ACC112 (cell line): ENCODE measurements around the gene MYLK2.
"Not testable (repeated sequence)": the region's sequence is repeated elsewhere in the genome, so short reads cannot be mapped to it uniquely, and the experiment has no call there.

Source experiments
- H2AFZ ChIP-seq: fragments of 200-600 bp; sonication (generic); one replicate; pipeline ENCODE4 v1.6.0; 2017; ENCODE audit warnings: antibody characterized with exemption, low read length; ENCODE audit not compliant: unreplicated experiment
- H3K27ac ChIP-seq: fragments of 200-600 bp; sonication (generic); 2 replicates; pipeline ENCODE4 v1.5.1; 2014; ENCODE audit warnings: low read depth, mild to moderate bottlenecking, antibody characterized with exemption, low read length, moderate library complexity
- H3K27me3 ChIP-seq: fragments of 200-600 bp; sonication (generic); 2 replicates; pipeline ENCODE4 v1.6.1; 2014; ENCODE audit warnings: mild to moderate bottlenecking, antibody characterized with exemption, low read length, moderate library complexity, mixed read lengths; ENCODE audit not compliant: insufficient read depth
- H3K36me3 ChIP-seq: fragments of 200-600 bp; sonication (generic); 2 replicates; pipeline ENCODE4 v1.6.1; 2016; ENCODE audit warnings: mild to moderate bottlenecking, antibody characterized with exemption, low read length, moderate library complexity, mixed read lengths; ENCODE audit not compliant: insufficient read depth
- H3K4me1 ChIP-seq: fragments of 200-600 bp; sonication (generic); one replicate; pipeline ENCODE4 v1.6.1; 2016; ENCODE audit warnings: low read length, mixed read lengths; ENCODE audit not compliant: insufficient read depth, unreplicated experiment, control insufficient read depth
- H3K4me3 ChIP-seq: fragments of 200-600 bp; sonication (generic); 2 replicates; pipeline ENCODE4 v1.5.1; 2014; ENCODE audit warnings: mild to moderate bottlenecking, low read depth, low read length
- H3K79me2 ChIP-seq: fragments of 200-600 bp; sonication (generic); one replicate; pipeline ENCODE4 v1.6.0; 2016; ENCODE audit warnings: low read length; ENCODE audit not compliant: control insufficient read depth, unreplicated experiment, insufficient read depth

Gene MYLK2

DNA sequence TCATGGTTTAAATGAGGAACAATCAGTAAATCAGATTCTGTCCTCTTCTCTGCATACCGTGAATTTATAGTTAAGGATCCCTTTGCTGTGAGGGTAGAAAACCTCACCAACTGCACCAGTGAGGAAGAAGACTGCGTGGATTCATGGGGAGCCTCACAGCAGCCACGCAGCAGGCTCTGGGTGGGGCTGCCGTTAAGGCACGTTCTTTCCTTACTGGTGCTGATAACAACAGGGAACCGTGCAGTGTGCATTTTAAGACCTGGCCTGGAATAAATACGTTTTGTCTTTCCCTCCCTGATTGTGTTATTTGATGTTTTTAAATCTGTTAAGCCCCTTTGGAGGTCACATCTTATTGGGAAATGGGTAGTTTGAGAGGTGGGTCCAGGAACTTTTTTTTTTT is 17.6 kb upstream of the MYLK2 start:
- Histone ChIP-seq H3K36me3 (peaks cover 27% of the 10 kb centered on the region), H3K27me3 (no peaks in the 10 kb centered on the region), H3K27ac (no peak overlapping the region), H3K4me3 (no peak overlapping the region), H3K4me1 (no peaks in the 10 kb centered on the region), H2AFZ (no peak overlapping the region), H3K79me2 (no peaks in the 10 kb centered on the region)

DNA sequence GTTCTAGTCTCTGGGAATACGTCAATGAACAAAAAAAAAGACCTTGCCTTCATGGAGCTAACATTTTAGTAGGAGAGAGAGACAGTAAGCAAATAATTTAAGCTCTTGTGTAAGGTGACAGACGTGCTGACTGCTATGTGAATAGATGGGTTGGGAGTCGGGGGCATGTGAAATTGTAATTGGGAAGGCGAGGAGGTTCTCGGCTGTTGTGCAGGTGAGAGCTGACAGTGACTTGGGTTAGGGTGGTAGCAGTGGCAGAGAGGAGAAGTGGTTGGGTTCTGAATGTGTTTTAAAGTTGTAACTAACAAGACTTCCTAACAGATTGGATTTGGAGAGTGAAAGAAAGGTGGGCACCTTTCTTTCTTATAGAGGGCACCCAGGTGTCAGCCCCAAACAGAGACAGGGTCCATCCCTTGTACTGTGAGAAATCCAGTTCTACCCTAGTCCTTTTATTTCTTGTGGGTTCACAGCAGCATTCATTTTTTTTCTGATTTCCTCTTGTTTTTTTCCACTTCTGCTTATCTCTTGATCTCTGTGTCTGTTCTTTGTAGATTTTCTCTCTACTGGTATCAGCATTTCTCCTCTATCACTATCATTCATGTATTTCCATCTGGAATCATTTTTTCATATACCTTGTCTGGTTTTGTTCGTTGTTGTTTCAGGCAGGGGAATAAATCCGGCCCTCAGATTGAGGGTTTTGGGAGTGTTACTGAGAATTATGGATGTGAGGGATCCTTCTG is 15.4 kb upstream of the MYLK2 start:
- Histone ChIP-seq H3K36me3 (peaks cover 18% of the 10 kb centered on the region; the same call in 1 of the 2 replicates), H3K27me3 (no peaks in the 10 kb centered on the region), H3K4me1 (no peaks in the 10 kb centered on the region), H3K27ac (no peak overlapping the region), H3K4me3 (no peak overlapping the region), H3K79me2 (no peaks in the 10 kb centered on the region), H2AFZ (no peak overlapping the region)

DNA sequence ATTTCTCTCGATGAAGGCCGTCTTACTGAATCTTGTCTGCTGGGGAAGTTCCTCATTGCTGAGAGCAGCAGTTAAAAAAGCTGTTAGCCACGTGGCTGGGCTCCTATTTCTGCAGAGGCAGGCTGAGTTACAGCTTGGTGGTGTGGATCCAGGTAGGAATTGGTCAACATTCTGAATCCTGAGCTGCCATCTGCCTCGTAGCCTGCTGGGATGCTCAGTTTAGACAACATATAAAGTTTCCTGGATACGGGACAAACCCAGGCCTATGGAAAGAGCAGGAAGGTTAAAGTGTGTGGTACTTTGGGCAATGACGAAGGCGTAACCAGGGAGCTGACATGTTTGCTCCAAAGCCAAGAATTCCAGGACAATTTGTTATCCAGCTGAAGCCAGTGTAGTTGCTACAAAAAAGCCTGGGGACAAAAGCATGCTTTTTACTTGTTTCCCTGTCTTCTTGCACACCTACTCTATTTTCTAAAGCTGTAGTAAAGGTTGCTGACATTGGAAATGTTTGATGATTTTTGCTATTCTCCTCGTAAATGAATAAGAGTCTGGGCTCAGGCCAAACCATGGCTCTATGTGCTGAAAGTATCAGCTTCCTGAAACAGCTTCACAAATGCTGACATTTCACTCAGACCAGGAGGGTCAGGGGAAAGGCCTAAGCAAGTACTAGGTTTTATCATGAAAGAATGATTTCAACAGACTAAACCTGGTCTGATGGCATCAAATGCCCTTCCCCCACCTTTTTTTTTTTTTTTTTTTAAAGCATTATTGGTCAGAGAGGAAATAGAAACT is 12.4 kb upstream of the MYLK2 start:
- Histone ChIP-seq H3K4me3 (no peak overlapping the region), H3K36me3 (peaks cover 3% of the 10 kb centered on the region; the same call in 1 of the 2 replicates), H3K27me3 (no peaks in the 10 kb centered on the region), H3K4me1 (peaks cover 20% of the 10 kb centered on the region), H3K27ac (no peak overlapping the region), H2AFZ (no peak overlapping the region), H3K79me2 (no peaks in the 10 kb centered on the region)

DNA sequence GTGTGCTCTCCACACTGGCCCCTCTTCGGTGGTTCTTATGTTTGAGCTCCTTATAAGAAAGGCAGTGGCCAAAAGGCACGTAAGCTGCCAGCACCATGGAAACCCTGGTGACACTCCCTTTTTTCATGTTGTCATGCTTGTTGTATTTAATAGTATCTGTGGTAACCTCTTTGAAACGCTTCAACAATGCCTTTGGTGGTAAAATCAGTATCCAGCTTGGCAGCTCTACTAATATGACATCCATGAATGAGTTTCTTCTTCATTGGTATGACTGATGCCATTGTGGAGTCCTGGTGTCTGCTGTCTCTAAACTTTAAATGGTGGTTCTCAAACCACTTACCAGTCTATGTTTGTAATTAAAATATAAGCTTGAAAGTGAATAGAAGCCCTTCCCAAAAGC is 10.7 kb upstream of the MYLK2 start:
- no peak overlapping the region for H2AFZ ChIP-seq
- H3K27ac ChIP-seq: no peak overlapping the region
- no peaks in the 10 kb centered on the region for H3K79me2 ChIP-seq
- no peaks in the 10 kb centered on the region for H3K27me3 ChIP-seq
- no peak overlapping the region for H3K4me3 ChIP-seq
- peaks cover 3% of the 10 kb centered on the region; the same call in 1 of the 2 replicates for H3K36me3 ChIP-seq
- H3K4me1 ChIP-seq: peaks cover 31% of the 10 kb centered on the region

DNA sequence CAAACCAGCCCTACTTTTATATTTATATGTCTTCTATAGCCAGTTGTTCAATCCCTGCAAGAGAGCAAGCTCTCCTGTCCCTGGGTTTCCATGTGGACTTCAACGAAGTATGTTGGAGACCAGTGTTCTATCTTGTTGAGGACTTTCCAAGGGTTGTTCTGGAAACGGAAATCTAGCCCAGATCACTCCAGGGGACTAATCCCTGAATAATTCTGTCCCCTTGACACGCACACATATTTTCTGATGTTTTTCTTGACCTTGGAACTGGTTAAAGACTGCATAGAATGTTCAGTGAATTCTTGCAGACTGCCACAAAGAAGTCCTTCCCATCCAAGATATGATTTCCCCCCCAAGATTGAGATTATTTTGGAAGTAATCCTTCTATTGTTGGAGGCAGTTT is 9.5 kb upstream of the MYLK2 start:
- no peak overlapping the region for H2AFZ ChIP-seq
- peaks cover 31% of the 10 kb centered on the region for H3K4me1 ChIP-seq
- H3K27me3 ChIP-seq: no peaks in the 10 kb centered on the region
- H3K27ac ChIP-seq: peak overlapping the region; percentile 35
- H3K79me2 ChIP-seq: no peaks in the 10 kb centered on the region
- H3K4me3 ChIP-seq: no peak overlapping the region
- H3K36me3 ChIP-seq: peaks cover 3% of the 10 kb centered on the region; the same call in 1 of the 2 replicates

DNA sequence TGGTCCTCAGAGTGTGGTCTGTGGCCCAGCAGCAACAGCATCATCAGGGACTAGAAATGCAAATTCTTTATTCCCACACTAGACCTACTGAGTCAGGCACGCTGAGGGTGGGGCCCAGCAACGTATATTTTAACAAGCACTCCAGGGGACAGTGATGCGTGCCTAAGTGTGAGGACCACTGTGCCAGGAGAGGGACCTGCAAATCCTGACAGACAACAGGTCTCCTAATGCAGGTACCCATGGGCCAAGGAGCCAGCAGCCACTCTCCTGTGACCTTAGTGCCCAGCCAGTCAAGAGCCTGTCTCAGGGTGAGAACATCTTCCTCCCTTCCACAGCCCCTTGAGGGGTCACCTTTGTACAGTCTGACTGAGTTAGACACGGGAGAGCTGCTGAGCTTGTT is 8.0 kb upstream of the MYLK2 start:
- Histone ChIP-seq H3K4me1 (peaks cover 40% of the 10 kb centered on the region), H3K27ac (no peak overlapping the region), H3K36me3 (peaks cover 3% of the 10 kb centered on the region; the same call in 1 of the 2 replicates)

DNA sequence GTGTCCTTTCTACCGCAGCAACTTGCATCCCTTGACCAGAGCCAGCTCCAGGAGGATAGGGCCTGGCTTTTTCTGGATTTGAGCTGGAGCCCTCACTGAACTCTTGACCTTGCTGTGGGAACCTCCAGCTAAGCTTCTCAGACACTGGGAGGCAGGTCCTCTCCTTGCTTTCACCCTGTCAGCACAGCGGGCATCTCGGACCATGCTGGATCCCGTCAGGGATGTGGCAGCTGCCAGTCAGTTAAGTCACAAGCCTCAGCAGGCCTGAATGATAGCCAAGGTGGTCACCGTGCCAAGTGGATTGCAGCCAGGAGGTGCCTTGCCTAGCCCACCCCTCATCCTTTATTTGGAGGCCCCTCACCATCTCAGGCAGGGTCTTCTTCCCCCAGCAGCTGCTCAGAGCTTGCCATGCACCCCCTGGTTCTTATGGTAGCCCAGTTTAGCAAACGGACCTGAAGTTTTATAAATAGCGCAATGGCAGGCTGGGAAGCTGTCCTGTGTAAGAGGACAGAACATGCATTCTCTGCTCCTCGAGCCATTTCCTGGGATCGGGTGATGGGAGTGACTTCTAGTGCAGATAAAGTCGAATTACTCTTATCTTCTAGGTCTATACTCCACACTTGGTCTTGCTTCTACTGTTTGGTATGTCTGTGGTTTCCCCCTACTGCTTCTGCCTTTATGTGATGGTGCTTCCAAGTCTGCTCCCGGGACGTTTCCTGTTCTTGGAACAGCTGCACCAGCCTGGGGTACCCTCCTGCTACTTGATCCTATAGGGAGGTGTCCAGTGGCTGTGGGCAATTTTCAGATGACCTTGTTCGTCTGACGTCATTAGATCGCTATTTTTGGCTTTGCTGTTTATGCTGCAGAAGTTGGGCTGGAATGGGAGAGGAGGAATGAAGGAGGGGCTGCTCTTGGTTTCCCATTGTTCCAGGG is 7.1 kb upstream of the MYLK2 start:
- H3K27me3 ChIP-seq: no peaks in the 10 kb centered on the region
- no peak overlapping the region for H2AFZ ChIP-seq
- no peaks in the 10 kb centered on the region for H3K36me3 ChIP-seq
- peaks cover 40% of the 10 kb centered on the region for H3K4me1 ChIP-seq
- no peak overlapping the region for H3K27ac ChIP-seq
- H3K79me2 ChIP-seq: no peaks in the 10 kb centered on the region
- H3K4me3 ChIP-seq: no peak overlapping the region

More for the DNA sequence above, 8.0 kb upstream of the MYLK2 start:
- no peaks in the 10 kb centered on the region for H3K79me2 ChIP-seq
- no peak overlapping the region for H3K4me3 ChIP-seq
- H2AFZ ChIP-seq: no peak overlapping the region
- no peaks in the 10 kb centered on the region for H3K27me3 ChIP-seq

DNA sequence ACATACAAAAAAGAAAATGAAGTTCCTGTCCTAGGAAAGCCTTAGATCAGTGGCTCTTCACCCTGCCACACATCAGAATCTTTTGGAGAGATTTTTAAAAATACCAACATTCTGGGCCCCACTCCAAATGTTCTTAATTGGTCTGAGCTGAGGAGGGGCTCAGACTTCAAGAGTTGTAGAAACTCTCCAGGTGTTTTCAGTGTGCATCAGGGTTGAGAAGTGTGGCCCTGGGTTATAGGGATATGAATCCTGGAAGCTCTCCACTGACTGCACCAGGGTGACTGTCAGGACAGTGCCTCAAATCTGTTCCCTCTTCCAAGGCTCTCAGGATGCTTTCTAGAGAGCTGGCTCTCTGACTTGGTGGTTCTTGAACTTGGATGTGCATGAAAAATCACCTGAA is 5.5 kb upstream of the MYLK2 start:
- H3K27me3 ChIP-seq: no peaks in the 10 kb centered on the region
- H3K27ac ChIP-seq: no peak overlapping the region
- no peaks in the 10 kb centered on the region for H3K79me2 ChIP-seq
- no peaks in the 10 kb centered on the region for H3K36me3 ChIP-seq
- no peak overlapping the region for H2AFZ ChIP-seq
- no peak overlapping the region for H3K4me3 ChIP-seq
- H3K4me1 ChIP-seq: peaks cover 40% of the 10 kb centered on the region

DNA sequence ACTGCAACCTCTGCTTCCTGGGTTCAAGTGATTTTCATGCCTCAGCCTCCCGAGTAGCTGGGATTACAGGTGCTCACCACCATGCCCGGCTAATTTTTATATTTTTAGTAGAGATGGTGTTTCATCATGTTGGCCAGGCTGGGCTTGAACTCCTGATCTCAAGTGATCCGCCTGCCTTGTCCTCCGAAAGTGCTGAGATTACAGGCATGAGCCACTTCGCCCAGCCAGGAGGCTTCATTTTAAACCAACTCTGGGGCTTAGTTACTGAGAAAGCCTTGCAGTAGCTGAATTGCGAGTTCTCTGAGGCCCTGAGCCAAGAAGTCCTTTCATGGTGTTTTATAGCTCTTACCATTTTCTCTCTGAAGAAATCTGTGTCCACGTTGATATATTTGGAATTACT is 5.0 kb upstream of the MYLK2 start:
- peaks cover 40% of the 10 kb centered on the region for H3K4me1 ChIP-seq

DNA sequence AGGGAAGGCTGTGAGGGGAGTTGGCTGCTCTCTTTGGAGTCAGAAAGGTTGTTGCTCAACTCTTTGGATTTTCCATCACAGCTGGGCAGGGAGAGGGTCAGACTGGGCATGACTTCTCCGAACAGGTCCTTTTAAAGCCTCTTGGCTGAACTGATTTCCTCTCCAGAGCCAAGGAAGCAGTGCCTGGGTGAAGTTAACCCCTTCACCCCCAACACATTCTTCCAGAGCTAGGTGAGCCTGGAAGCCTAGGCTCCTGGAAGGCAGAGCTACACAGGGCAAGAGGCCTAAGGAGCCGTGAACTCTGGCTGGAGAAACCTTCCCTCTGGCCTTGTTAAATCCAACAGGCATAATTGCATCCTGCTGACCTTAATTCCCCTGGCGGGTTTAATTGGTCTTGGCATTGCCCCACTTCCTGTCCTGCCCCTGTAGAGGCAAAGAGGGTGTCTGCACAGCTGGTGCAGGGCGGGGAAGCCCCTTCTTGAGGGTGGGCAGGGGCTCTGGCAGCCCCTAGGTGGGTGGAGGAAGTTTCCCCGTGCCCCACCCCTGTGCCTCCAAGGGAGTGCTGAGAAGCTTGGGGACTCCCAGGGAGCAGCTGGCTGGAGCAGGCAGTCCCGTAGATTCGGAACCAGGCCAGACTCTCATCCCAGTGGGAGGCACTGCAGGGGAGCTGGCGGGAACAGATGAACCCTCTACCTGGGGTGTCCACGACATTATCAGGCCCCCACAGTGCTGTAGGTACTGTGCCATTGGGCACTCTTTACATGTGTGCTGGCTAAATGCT is 3.6 kb upstream of the MYLK2 start:
- Histone ChIP-seq H3K36me3 (no peaks in the 10 kb centered on the region), H2AFZ (no peak overlapping the region), H3K27ac (no peak overlapping the region), H3K4me1 (peaks cover 28% of the 10 kb centered on the region), H3K27me3 (no peaks in the 10 kb centered on the region), H3K79me2 (no peaks in the 10 kb centered on the region), H3K4me3 (no peak overlapping the region)

More for the DNA sequence above, 5.0 kb upstream of the MYLK2 start:
- H3K36me3 ChIP-seq, H3K27ac ChIP-seq, H3K4me3 ChIP-seq, H3K27me3 ChIP-seq, H2AFZ ChIP-seq, H3K79me2 ChIP-seq: not testable (repeated sequence)
